HEK293 (cell line): ENCODE measurements around the gene NUDT5.

Source experiments
- CTCF ChIA-PET: fragments of 350-600 bp; formaldehyde crosslinking; extraction: SDS; loops from one replicate; lab custom pipeline; 2021; ENCODE audit warnings: antibody characterized with exemption; lab: Yijun Ruan, JAX
- POLR2A ChIA-PET: fragments of 300-600 bp; formaldehyde crosslinking; extraction: SDS; loops from one replicate; lab custom pipeline; 2020; ENCODE audit warnings: antibody characterized with exemption, inconsistent platforms; lab: Yijun Ruan, JAX
- H3K27ac ChIP-seq: fragments of 200-500 bp; sonication (Bioruptor generic); 2 replicates; pipeline ENCODE4 v1.5.1; 2014; ENCODE audit warnings: low read depth, low read length, control low read depth, inconsistent platforms; ENCODE audit errors: extremely low read depth
- H3K36me3 ChIP-seq, 2 experiments: fragments of 200-500 bp in 1 of 2; sonication (Bioruptor generic) in 1 of 2; 1 replicate in 1 of 2; 2 replicates in 1 of 2; pipeline ENCODE4 v1.5.1; 2014 to 2017; ENCODE audit warnings: inconsistent platforms in 2 of 2, low read length in 2 of 2; ENCODE audit not compliant: control insufficient read depth in 2 of 2, insufficient read depth in 1 of 2
- H3K4me1 ChIP-seq: fragments of 200-500 bp; sonication (Bioruptor generic); 2 replicates; pipeline ENCODE4 v1.5.1; 2014; ENCODE audit warnings: mild to moderate bottlenecking, low read length, inconsistent platforms; ENCODE audit not compliant: control insufficient read depth, insufficient read depth
- H3K4me3 ChIP-seq: 2 replicates; pipeline ENCODE4 v1.5.1; 2011; ENCODE audit warnings: low read depth, mild to moderate bottlenecking, control low read depth, low read length, moderate library complexity
- H3K9me3 ChIP-seq: fragments of 200-500 bp; sonication (Bioruptor generic); 2 replicates; pipeline ENCODE4 v1.5.1; 2014; ENCODE audit warnings: low read depth, low read length, inconsistent platforms; ENCODE audit not compliant: control insufficient read depth, insufficient read depth
- FEZF1 ChIP-seq: fragments of 450-650 bp; formaldehyde crosslinking; IDR thresholded peaks from 2 replicates; pipeline ENCODE4 v1.5.1; 2016; ENCODE audit warnings: missing biosample characterization, missing genetic modification characterization
- MZF1 ChIP-seq: fragments of 450-650 bp; formaldehyde crosslinking; IDR thresholded peaks from 2 replicates; pipeline ENCODE4 v1.5.1; 2017; ENCODE audit warnings: missing biosample characterization, missing genetic modification characterization, borderline replicate concordance
- OVOL3 ChIP-seq: fragments of 450-650 bp; formaldehyde crosslinking; IDR thresholded peaks from 2 replicates; pipeline ENCODE4 v1.5.1; 2016; ENCODE audit warnings: missing biosample characterization, missing genetic modification characterization
- REPIN1 ChIP-seq: fragments of 450-650 bp; formaldehyde crosslinking; IDR thresholded peaks from 2 replicates; pipeline ENCODE4 v1.5.1; 2017; ENCODE audit warnings: missing biosample characterization, missing genetic modification characterization, low read depth
- SALL2 ChIP-seq: fragments of 450-650 bp; formaldehyde crosslinking; IDR thresholded peaks from 2 replicates; pipeline ENCODE4 v1.5.0; 2017; ENCODE audit warnings: missing biosample characterization, mild to moderate bottlenecking, missing genetic modification characterization, borderline replicate concordance
- SETDB1 ChIP-seq: IDR thresholded peaks from one replicate; pipeline ENCODE4 v1.6.1; 2017; ENCODE audit warnings: mild to moderate bottlenecking, low read length, moderate library complexity, mixed read lengths; ENCODE audit not compliant: insufficient read length
- TRIM28 ChIP-seq: IDR thresholded peaks from 2 replicates; pipeline ENCODE4 v1.6.1; 2011; ENCODE audit warnings: low read length, control low read depth, borderline replicate concordance
- ZBTB17 ChIP-seq: fragments of 450-650 bp; formaldehyde crosslinking; IDR thresholded peaks from 2 replicates; pipeline ENCODE4 v1.5.1; 2016; ENCODE audit warnings: missing biosample characterization, missing genetic modification characterization
- ZBTB21 ChIP-seq: fragments of 450-650 bp; formaldehyde crosslinking; IDR thresholded peaks from 2 replicates; pipeline ENCODE4 v1.5.1; 2017; ENCODE audit warnings: missing biosample characterization, missing genetic modification characterization
- ZBTB44 ChIP-seq: fragments of 450-650 bp; IDR thresholded peaks from 2 replicates; pipeline ENCODE4 v1.5.1; 2018; ENCODE audit warnings: missing biosample characterization, mild to moderate bottlenecking, missing genetic modification characterization
- ZFP41 ChIP-seq: fragments of 450-650 bp; formaldehyde crosslinking; IDR thresholded peaks from 2 replicates; pipeline ENCODE4 v1.5.1; 2016; ENCODE audit warnings: missing biosample characterization, missing genetic modification characterization, borderline replicate concordance
- ZNF146 ChIP-seq: fragments of 450-650 bp; formaldehyde crosslinking; IDR thresholded peaks from 2 replicates; pipeline ENCODE4 v1.5.1; 2016; ENCODE audit warnings: missing biosample characterization, missing genetic modification characterization
- ZNF350 ChIP-seq: fragments of 450-650 bp; formaldehyde crosslinking; IDR thresholded peaks from 2 replicates; pipeline ENCODE4 v1.5.0; 2017; ENCODE audit warnings: missing biosample characterization, mild to moderate bottlenecking, missing genetic modification characterization
- ZNF473 ChIP-seq: fragments of 450-650 bp; formaldehyde crosslinking; IDR thresholded peaks from 2 replicates; pipeline ENCODE4 v1.5.1; 2017; ENCODE audit warnings: missing biosample characterization, missing genetic modification characterization
- ZNF501 ChIP-seq: fragments of 450-650 bp; formaldehyde crosslinking; IDR thresholded peaks from 2 replicates; pipeline ENCODE4 v1.5.1; 2016; ENCODE audit warnings: missing biosample characterization, missing genetic modification characterization
- ZNF623 ChIP-seq: fragments of 450-650 bp; formaldehyde crosslinking; IDR thresholded peaks from 2 replicates; pipeline ENCODE4 v1.5.1; 2016; ENCODE audit warnings: missing biosample characterization, missing genetic modification characterization
- ZNF658 ChIP-seq: fragments of 450-650 bp; formaldehyde crosslinking; IDR thresholded peaks from 2 replicates; pipeline ENCODE4; 2016; ENCODE audit warnings: missing biosample characterization, missing genetic modification characterization
- ZNF707 ChIP-seq: fragments of 450-650 bp; formaldehyde crosslinking; IDR thresholded peaks from 2 replicates; pipeline ENCODE4 v1.5.1; 2016; ENCODE audit warnings: missing biosample characterization, missing genetic modification characterization
- ZNF785 ChIP-seq: fragments of 450-650 bp; formaldehyde crosslinking; IDR thresholded peaks from 2 replicates; pipeline ENCODE4 v1.5.1; 2016; ENCODE audit warnings: missing biosample characterization, missing genetic modification characterization
- ZSCAN30 ChIP-seq: fragments of 450-650 bp; IDR thresholded peaks from 2 replicates; pipeline ENCODE4 v1.5.1; 2018; ENCODE audit warnings: missing biosample characterization, mild to moderate bottlenecking, missing genetic modification characterization, moderate library complexity
- TF ChIP-seq, protein P1 (sequence below): fragments of 450-650 bp; formaldehyde crosslinking; IDR thresholded peaks from 2 replicates; pipeline ENCODE4 v1.5.1; 2016; ENCODE audit warnings: missing biosample characterization, missing genetic modification characterization
- TF ChIP-seq, protein P2 (sequence below): sonication (generic); formaldehyde crosslinking; IDR thresholded peaks from 2 replicates; pipeline ENCODE4 v1.8.1; 2022; ENCODE audit warnings: mild to moderate bottlenecking, moderate library complexity, missing genetic modification reagents

NUDT5 gene

GRCh38 chr10:12154516-12154915 lies 41.2 kb downstream of the NUDT5 start:
- ChIA-PET POLR2A (no interaction called here), CTCF (no interaction called here)
- Histone ChIP-seq H3K27ac (no peak overlapping the region), H3K9me3 (no peaks in the 10 kb centered on the region), H3K4me3 (no peak overlapping the region), H3K36me3 (peaks cover 18 to 72% of the 10 kb centered on the region in 2 experiments), H3K4me1 (no peaks in the 10 kb centered on the region)
- TF ChIP-seq REPIN1 (tag by site-specific recombination), result no peak
- TF ChIP-seq, protein P1, sequence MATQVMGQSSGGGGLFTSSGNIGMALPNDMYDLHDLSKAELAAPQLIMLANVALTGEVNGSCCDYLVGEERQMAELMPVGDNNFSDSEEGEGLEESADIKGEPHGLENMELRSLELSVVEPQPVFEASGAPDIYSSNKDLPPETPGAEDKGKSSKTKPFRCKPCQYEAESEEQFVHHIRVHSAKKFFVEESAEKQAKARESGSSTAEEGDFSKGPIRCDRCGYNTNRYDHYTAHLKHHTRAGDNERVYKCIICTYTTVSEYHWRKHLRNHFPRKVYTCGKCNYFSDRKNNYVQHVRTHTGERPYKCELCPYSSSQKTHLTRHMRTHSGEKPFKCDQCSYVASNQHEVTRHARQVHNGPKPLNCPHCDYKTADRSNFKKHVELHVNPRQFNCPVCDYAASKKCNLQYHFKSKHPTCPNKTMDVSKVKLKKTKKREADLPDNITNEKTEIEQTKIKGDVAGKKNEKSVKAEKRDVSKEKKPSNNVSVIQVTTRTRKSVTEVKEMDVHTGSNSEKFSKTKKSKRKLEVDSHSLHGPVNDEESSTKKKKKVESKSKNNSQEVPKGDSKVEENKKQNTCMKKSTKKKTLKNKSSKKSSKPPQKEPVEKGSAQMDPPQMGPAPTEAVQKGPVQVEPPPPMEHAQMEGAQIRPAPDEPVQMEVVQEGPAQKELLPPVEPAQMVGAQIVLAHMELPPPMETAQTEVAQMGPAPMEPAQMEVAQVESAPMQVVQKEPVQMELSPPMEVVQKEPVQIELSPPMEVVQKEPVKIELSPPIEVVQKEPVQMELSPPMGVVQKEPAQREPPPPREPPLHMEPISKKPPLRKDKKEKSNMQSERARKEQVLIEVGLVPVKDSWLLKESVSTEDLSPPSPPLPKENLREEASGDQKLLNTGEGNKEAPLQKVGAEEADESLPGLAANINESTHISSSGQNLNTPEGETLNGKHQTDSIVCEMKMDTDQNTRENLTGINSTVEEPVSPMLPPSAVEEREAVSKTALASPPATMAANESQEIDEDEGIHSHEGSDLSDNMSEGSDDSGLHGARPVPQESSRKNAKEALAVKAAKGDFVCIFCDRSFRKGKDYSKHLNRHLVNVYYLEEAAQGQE (tag by site-specific recombination), result peak; percentile 75; the same call in 1 of the 2 replicates
- TF ChIP-seq, protein P2, sequence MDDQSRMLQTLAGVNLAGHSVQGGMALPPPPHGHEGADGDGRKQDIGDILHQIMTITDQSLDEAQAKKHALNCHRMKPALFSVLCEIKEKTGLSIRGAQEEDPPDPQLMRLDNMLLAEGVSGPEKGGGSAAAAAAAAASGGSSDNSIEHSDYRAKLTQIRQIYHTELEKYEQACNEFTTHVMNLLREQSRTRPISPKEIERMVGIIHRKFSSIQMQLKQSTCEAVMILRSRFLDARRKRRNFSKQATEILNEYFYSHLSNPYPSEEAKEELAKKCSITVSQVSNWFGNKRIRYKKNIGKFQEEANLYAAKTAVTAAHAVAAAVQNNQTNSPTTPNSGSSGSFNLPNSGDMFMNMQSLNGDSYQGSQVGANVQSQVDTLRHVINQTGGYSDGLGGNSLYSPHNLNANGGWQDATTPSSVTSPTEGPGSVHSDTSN (CRISPR knock-in tag), result no peak

DNA sequence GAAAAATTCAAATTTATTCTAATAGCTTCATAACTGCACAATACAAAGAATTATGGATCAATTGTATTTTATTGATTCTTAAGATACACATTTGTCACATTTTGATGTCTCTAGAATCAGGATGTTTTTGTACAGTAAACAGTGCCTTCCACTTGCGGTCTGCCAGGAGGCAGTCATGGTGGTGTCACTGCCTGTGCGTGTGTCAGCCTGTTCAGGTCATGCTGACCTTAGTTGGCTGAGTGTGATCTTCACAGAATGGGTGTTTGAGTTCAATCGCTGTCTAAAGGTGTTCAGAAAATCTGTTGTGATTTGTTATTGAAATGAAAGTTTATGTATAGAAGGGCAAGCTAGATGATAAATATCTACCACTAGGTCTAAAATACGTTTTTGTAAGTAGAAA lies 45.5 kb downstream of the NUDT5 start:
- no peak overlapping the region for H3K27ac ChIP-seq
- H3K36me3 ChIP-seq, result peaks cover 33 to 49% of the 10 kb centered on the region in 2 experiments
- TF ChIP-seq MZF1 (tag by site-specific recombination), result no peak
- no peak for TF ChIP-seq ZNF707 (tag by site-specific recombination)
- TF ChIP-seq, all 188 proteins: peak for 0
- no peak overlapping the region for H3K4me3 ChIP-seq
- no peaks in the 10 kb centered on the region for H3K9me3 ChIP-seq
- ChIA-PET POLR2A (no interaction called here), CTCF (no interaction called here)
- no peaks in the 10 kb centered on the region for H3K4me1 ChIP-seq

GRCh38 chr10:12144538-12144937 lies 51.2 kb downstream of the NUDT5 start:
- CTCF ChIA-PET, result no interaction called here

GRCh38 chr10:12140038-12140437 lies 55.7 kb downstream of the NUDT5 start:
- Histone ChIP-seq H3K9me3 (no peaks in the 10 kb centered on the region), H3K36me3 (peaks cover 66 to 85% of the 10 kb centered on the region in 2 experiments), H3K4me1 (no peaks in the 10 kb centered on the region), H3K4me3 (no peak overlapping the region), H3K27ac (no peak overlapping the region)
- POLR2A ChIA-PET, result interaction anchor here (0.6 kb wide), 1 partner anchor 11 kb away, joined by 3 read pairs; no protein-coding TSS in a partner anchor
- CTCF ChIA-PET, result interaction anchor here (1.3 kb wide), 1 partner anchor 10 kb away, joined by 3 read pairs; no protein-coding TSS in a partner anchor
- TF ChIP-seq FEZF1 (tag by site-specific recombination) (no peak), ZSCAN30 (tag by site-specific recombination) (no peak), SETDB1 (no peak), SALL2 (tag by site-specific recombination) (no peak), ZNF501 (no peak), ZFP41 (tag by site-specific recombination) (no peak), ZNF350 (tag by site-specific recombination) (no peak), ZNF146 (tag by site-specific recombination) (no peak), OVOL3 (tag by site-specific recombination) (no peak)

More at GRCh38 chr10:12144538-12144937, 51.2 kb downstream of the NUDT5 start:
- H3K27ac ChIP-seq, result no peak overlapping the region
- H3K36me3 ChIP-seq, result peaks cover 58 to 62% of the 10 kb centered on the region in 2 experiments
- no peaks in the 10 kb centered on the region for H3K4me1 ChIP-seq
- no peak overlapping the region for H3K4me3 ChIP-seq
- H3K9me3 ChIP-seq, result no peaks in the 10 kb centered on the region
- peak; percentile 91 for TF ChIP-seq ZNF623 (tag by site-specific recombination)
- TF ChIP-seq ZNF658 (tag by site-specific recombination), result no peak
- TF ChIP-seq ZBTB17 (tag by site-specific recombination), result no peak
- TF ChIP-seq ZBTB44 (tag by site-specific recombination), result no peak
- TF ChIP-seq TRIM28, result no peak
- TF ChIP-seq ZNF785 (tag by site-specific recombination), result no peak
- TF ChIP-seq ZBTB21 (tag by site-specific recombination), result no peak
- no peak for TF ChIP-seq ZNF473 (tag by site-specific recombination)
- POLR2A ChIA-PET, result no interaction called here
